Neutrophil (primary cell): ENCODE data around the gene MME.

ENCODE experiments used
- H3K27ac ChIP-seq: fragments of 200-600 bp; sonication (generic); 2 replicates; pipeline ENCODE4 v1.5.1; 2016; ENCODE audit warnings: mild to moderate bottlenecking, moderate library complexity
- H3K27me3 ChIP-seq: fragments of 200-600 bp; sonication (generic); 2 replicates; pipeline ENCODE4 v1.6.0; 2016; ENCODE audit warnings: mild to moderate bottlenecking
- H3K36me3 ChIP-seq: fragments of 200-600 bp; sonication (generic); 2 replicates; pipeline ENCODE4 v1.5.1; 2017
- H3K4me1 ChIP-seq, 2 experiments: fragments of 200-600 bp in 1 of 2; sonication (generic) in 1 of 2; 1 replicate in 1 of 2; 2 replicates in 1 of 2; pipeline versions ENCODE4 v1.5.1 to v1.6.1; 2013 to 2016; ENCODE audit warnings: low read depth in 1 of 2, low read length in 1 of 2, mild to moderate bottlenecking in 1 of 2, moderate library complexity in 1 of 2; ENCODE audit not compliant: control insufficient read depth in 1 of 2, insufficient read depth in 1 of 2
- H3K4me3 ChIP-seq, 2 experiments: fragments of 200-600 bp in 1 of 2; sonication (generic) in 1 of 2; 1 replicate in 1 of 2; 2 replicates in 1 of 2; pipeline ENCODE4 v1.5.1; 2013 to 2016; ENCODE audit warnings: low read depth in 1 of 2, low read length in 1 of 2, mild to moderate bottlenecking in 1 of 2, moderate library complexity in 1 of 2
- H3K9me3 ChIP-seq: fragments of 200-600 bp; sonication (generic); 2 replicates; pipeline ENCODE4 v1.5.1; 2016
- CTCF ChIP-seq: fragments of 200-600 bp; sonication (generic); IDR thresholded peaks from 2 replicates; pipeline ENCODE4 v1.5.1; 2016; ENCODE audit warnings: antibody characterized with exemption

MME gene

GRCh38 chr3:155231792-155232191, 151.7 kb downstream of the MME start:
- TF ChIP-seq CTCF: no peak
- Histone ChIP-seq H3K4me1 (no peaks in the 10 kb centered on the region), H3K36me3 (no peaks in the 10 kb centered on the region), H3K4me3 (no peak overlapping the region), H3K9me3 (no peaks in the 10 kb centered on the region), H3K27me3 (no peaks in the 10 kb centered on the region), H3K27ac (no peak overlapping the region)

GRCh38 chr3:155232605-155233004, 152.5 kb downstream of the MME start:
- Histone ChIP-seq H3K27ac (no peak overlapping the region), H3K36me3 (no peaks in the 10 kb centered on the region), H3K9me3 (no peaks in the 10 kb centered on the region), H3K4me1 (no peaks in the 10 kb centered on the region), H3K27me3 (no peaks in the 10 kb centered on the region), H3K4me3 (no peak overlapping the region)
- no peak for TF ChIP-seq CTCF

- H3K4me3 ChIP-seq: no peak overlapping the region
- no peak for TF ChIP-seq CTCF
- H3K36me3 ChIP-seq: no peaks in the 10 kb centered on the region
- no peaks in the 10 kb centered on the region for H3K4me1 ChIP-seq
- no peaks in the 10 kb centered on the region for H3K9me3 ChIP-seq
- no peak overlapping the region for H3K27ac ChIP-seq
- H3K27me3 ChIP-seq: no peaks in the 10 kb centered on the region
Observed at GRCh38 chr3:155233213-155233612, 153.1 kb downstream of the MME start.
